Measurements from ENCODE around the gene STARD13. TPM values are rescaled to one million over a fixed set of nuclear protein-coding genes. Genes with fewer than 3 reads are reported as not detected.

STARD13 gene
- total and polyA plus RNA-seq, 4 donors: 2.7 to 15.3 (median 5.7) TPM

- no peaks in the 10 kb centered on the region for H3K27me3 ChIP-seq (ENCODE audit: control insufficient read depth in 4 of 4, insufficient read depth in 4 of 4, low read length in 3 of 4)
- no peak for DNase-seq (ENCODE audit: low spot score)
- H3K9me3 ChIP-seq (ENCODE audit: control insufficient read depth in 4 of 4, low read length in 3 of 4): no peaks in the 10 kb centered on the region
- H3K4me1 ChIP-seq (ENCODE audit: control insufficient read depth in 4 of 4, insufficient read depth in 4 of 4, low read length in 3 of 4): no peaks in the 10 kb centered on the region
- 83% methylated on average over 11 of the region's 11 CpGs for WGBS
- no peaks in the 10 kb centered on the region for H3K36me3 ChIP-seq (ENCODE audit: control insufficient read depth in 4 of 4, insufficient read depth in 3 of 4, low read depth in 1 of 4, low read length in 3 of 4)
- no peak overlapping the region for H3K9ac ChIP-seq (ENCODE audit: low read depth in 1 of 2, low read length in 2 of 2)
- no peak for TF ChIP-seq YY1 (IDR thresholded peaks at IDR 0.05)
- no peak for TF ChIP-seq REST (IDR thresholded peaks at IDR 0.05)
- no peak for TF ChIP-seq HNF4A (conservative IDR thresholded peaks at IDR 0.05)
- no peak for TF ChIP-seq TAF1 (conservative IDR thresholded peaks at IDR 0.05)
- no peak for TF ChIP-seq ATF3 (IDR thresholded peaks at IDR 0.05)
- TF ChIP-seq ZBTB33 (IDR thresholded peaks at IDR 0.05): no peak
- TF ChIP-seq EGR1 (IDR thresholded peaks at IDR 0.05; ENCODE audit: low read depth in 2 of 2): no peak
- TF ChIP-seq SP1 (IDR thresholded peaks at IDR 0.05): no peak
- TF ChIP-seq RAD21 (IDR thresholded peaks at IDR 0.05): no peak
- TF ChIP-seq CTCF (IDR thresholded peaks at IDR 0.05; ENCODE audit: low read depth, low read length, missing input control): no peak
- TF ChIP-seq FOXA1 (IDR thresholded peaks at IDR 0.05): no peak
- no peak for TF ChIP-seq HNF4G (IDR thresholded peaks at IDR 0.05)
- no peak for TF ChIP-seq GABPA (IDR thresholded peaks at IDR 0.05 in 1 of 2, conservative IDR thresholded peaks at IDR 0.05 in 1 of 2)
- no peak overlapping the region for H3K27ac ChIP-seq (ENCODE audit: low read depth in 1 of 2, low read length in 2 of 2)
- no peak overlapping the region for H3K4me3 ChIP-seq (ENCODE audit: low read depth in 1 of 3, low read length in 3 of 3)
Measured at GRCh38 chr13:33092073-33092987, 193.2 kb downstream of the STARD13 start.

- Histone ChIP-seq H3K9ac (ENCODE audit: low read depth in 1 of 2, low read length in 2 of 2) (no peak overlapping the region), H3K4me1 (ENCODE audit: control insufficient read depth in 4 of 4, insufficient read depth in 4 of 4, low read length in 3 of 4) (no peaks in the 10 kb centered on the region), H3K4me3 (ENCODE audit: low read depth in 1 of 3, low read length in 3 of 3) (no peak overlapping the region), H3K36me3 (ENCODE audit: control insufficient read depth in 4 of 4, insufficient read depth in 3 of 4, low read depth in 1 of 4, low read length in 3 of 4) (no peaks in the 10 kb centered on the region), H3K27me3 (ENCODE audit: control insufficient read depth in 4 of 4, insufficient read depth in 4 of 4, low read length in 3 of 4) (no peaks in the 10 kb centered on the region), H3K27ac (ENCODE audit: low read depth in 1 of 2, low read length in 2 of 2) (no peak overlapping the region), H3K9me3 (ENCODE audit: control insufficient read depth in 4 of 4, low read length in 3 of 4) (no peaks in the 10 kb centered on the region)
- WGBS: 93% methylated on average over 5 of the region's 5 CpGs
- no peak for DNase-seq (ENCODE audit: low spot score)
- no peak for TF ChIP-seq SP1 (IDR thresholded peaks at IDR 0.05)
- no peak for TF ChIP-seq MAX (IDR thresholded peaks at IDR 0.05)
- TF ChIP-seq JUND (IDR thresholded peaks at IDR 0.05): no peak
- TF ChIP-seq RXRA (IDR thresholded peaks at IDR 0.05): no peak
Measured at GRCh38 chr13:33091415-33091774, 194.2 kb downstream of the STARD13 start.

Data from liver (tissue), 9 donors.